ENCODE measurements around the gene CPSF3.

CPSF3 gene

GRCh38 chr2:9398881-9399780 lies 24.3 kb upstream of the CPSF3 start:
- DNase-seq (ENCODE audit: low read depth), result no peak
- no peak overlapping the region for H3K4me3 ChIP-seq (ENCODE audit: low read depth, low read length)
- TF ChIP-seq, protein P1, sequence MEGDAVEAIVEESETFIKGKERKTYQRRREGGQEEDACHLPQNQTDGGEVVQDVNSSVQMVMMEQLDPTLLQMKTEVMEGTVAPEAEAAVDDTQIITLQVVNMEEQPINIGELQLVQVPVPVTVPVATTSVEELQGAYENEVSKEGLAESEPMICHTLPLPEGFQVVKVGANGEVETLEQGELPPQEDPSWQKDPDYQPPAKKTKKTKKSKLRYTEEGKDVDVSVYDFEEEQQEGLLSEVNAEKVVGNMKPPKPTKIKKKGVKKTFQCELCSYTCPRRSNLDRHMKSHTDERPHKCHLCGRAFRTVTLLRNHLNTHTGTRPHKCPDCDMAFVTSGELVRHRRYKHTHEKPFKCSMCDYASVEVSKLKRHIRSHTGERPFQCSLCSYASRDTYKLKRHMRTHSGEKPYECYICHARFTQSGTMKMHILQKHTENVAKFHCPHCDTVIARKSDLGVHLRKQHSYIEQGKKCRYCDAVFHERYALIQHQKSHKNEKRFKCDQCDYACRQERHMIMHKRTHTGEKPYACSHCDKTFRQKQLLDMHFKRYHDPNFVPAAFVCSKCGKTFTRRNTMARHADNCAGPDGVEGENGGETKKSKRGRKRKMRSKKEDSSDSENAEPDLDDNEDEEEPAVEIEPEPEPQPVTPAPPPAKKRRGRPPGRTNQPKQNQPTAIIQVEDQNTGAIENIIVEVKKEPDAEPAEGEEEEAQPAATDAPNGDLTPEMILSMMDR (IDR thresholded peaks at IDR 0.05; ENCODE audit: control insufficient read depth, extremely low read depth, insufficient read depth), result no peak

GRCh38 chr2:9400268-9401058 lies 23.0 kb upstream of the CPSF3 start:
- H3K4me3 ChIP-seq (ENCODE audit: low read depth, low read length), result no peak overlapping the region
- TF ChIP-seq, protein P1 (IDR thresholded peaks at IDR 0.05; ENCODE audit: control insufficient read depth, extremely low read depth, insufficient read depth), result no peak
- DNase-seq (ENCODE audit: low read depth), result no peak

- TF ChIP-seq, protein P1 (IDR thresholded peaks at IDR 0.05; ENCODE audit: control insufficient read depth, extremely low read depth, insufficient read depth), result no peak
- H3K4me3 ChIP-seq (ENCODE audit: low read depth, low read length), result no peak overlapping the region
- DNase-seq (ENCODE audit: low read depth), result no peak
Observed at GRCh38 chr2:9401059-9401547, 22.4 kb upstream of the CPSF3 start.

- TF ChIP-seq, protein P1 (IDR thresholded peaks at IDR 0.05; ENCODE audit: control insufficient read depth, extremely low read depth, insufficient read depth), result no peak
- no peak overlapping the region for H3K4me3 ChIP-seq (ENCODE audit: low read depth, low read length)
- DNase-seq (ENCODE audit: low read depth), result no peak
Observed at GRCh38 chr2:9401646-9402371, 21.6 kb upstream of the CPSF3 start.

DNA sequence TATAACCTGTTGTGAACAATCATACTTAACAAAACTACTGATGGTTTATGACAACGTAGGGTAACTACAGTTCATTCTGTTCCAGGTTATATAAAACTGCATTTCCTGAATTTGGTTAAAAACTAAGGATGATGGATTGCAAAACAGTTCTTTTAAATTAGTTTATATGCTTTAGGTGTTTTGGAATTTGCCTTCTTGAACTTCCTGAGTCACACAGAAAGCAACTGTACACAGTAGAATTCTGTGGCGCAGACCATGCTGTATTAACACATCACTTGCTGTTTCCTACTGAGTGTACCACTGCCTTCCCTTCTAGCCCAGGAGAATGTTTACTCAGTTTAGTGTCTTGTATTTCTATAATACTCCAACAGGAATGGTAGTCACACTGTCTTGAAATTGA lies 19.5 kb upstream of the CPSF3 start:
- TF ChIP-seq, protein P1 (IDR thresholded peaks at IDR 0.05; ENCODE audit: control insufficient read depth, extremely low read depth, insufficient read depth), result no peak
- no peak for DNase-seq (ENCODE audit: low read depth)
- H3K4me3 ChIP-seq (ENCODE audit: low read depth, low read length), result no peak overlapping the region

DNA sequence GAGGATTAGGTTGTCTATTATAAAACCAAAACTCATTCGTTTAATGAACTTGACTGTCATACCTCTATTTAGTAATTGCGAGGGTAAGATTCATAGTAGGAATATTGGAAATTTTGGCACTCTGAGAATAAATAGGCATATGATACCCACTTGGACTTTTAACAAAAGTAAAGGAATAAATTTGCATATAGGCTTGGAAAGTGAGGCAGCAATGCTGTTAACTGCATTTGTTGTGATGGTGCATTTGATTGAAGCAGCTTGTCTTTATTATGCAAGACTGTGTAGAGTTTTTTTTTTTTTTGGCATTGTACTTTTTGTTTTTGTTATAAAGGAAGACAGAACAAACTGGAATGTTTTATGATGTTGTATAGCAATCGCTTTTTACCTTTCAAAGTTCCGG lies 19.0 kb upstream of the CPSF3 start:
- TF ChIP-seq, protein P1 (IDR thresholded peaks at IDR 0.05; ENCODE audit: control insufficient read depth, extremely low read depth, insufficient read depth), result no peak
- no peak for DNase-seq (ENCODE audit: low read depth)

More for the DNA sequence above, 19.0 kb upstream of the CPSF3 start:
- H3K4me3 ChIP-seq (ENCODE audit: low read depth, low read length), result no peak overlapping the region
